Epithelial cell of umbilical artery (primary cell): ENCODE measurements around the gene CPD. TPM values are rescaled to one million over a fixed set of nuclear protein-coding genes. Genes with fewer than 3 reads are reported as not detected.

ENCODE experiments used
- total RNA-seq: library from RNA; depleted of rRNA; stranded (reverse); fragments of >200 nt; gene quantifications from 2 replicates; pipeline ENCODE4 v1.2.3, GENCODE V29; 2014

Gene CPD
- total RNA-seq = 70.2 and 111 TPM in 2 replicates

DNA sequence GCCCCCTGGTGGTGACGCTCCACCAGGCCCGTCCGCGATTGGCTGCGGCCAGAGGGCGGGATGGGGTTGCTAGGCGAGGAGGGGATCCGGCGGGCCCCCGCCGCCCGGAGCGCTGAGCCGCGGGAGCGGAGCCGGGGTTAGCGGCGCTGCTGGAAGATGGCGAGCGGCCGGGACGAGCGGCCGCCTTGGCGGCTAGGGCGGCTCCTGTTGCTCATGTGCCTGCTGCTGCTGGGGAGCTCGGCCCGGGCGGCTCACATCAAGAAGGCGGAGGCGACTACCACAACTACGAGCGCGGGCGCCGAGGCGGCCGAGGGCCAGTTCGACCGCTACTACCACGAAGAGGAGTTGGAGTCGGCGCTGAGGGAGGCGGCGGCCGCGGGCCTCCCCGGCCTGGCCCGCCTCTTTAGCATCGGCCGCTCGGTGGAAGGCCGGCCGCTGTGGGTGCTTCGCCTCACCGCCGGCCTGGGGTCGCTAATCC, at the start of gene CPD:
Gene CPD, plus strand, starts transcription at position 103 of the 478 bp plus-strand sequence. Its CDS starts 54 bp downstream, at position 157.

GRCh38 chr17:30333503-30334360, 45.0 kb upstream of the CPD start, which contains the start of gene TMIGD1:
TMIGD1 (minus strand) TSS chr17:30334057; CDS start chr17:30332133, 1,924 bp downstream.

GRCh38 chr17:30477083-30477773, 98.5 kb downstream of the CPD start, which contains the start of gene GOSR1:
GOSR1 (plus strand) TSS chr17:30477408; CDS start chr17:30477434, 26 bp downstream.

Other genes starting within 250 kb of the CPD start
- gene SLC6A4, start 143.2 kb upstream of the CPD start, total RNA-seq = not detected in 2 replicates
- 58.2 and 74.4 TPM in 2 replicates for gene BLMH, start 87.0 kb upstream of the CPD start, total RNA-seq
- gene TMIGD1, start 44.9 kb upstream of the CPD start, total RNA-seq = not detected in 2 replicates
- gene GOSR1, start 98.5 kb downstream of the CPD start, total RNA-seq = 28.0 and 31.5 TPM in 2 replicates